NCI-H345 (cell line): ENCODE data around the gene P2RY2.

Experiments used
- DNase-seq: peaks from one replicate; lab custom pipeline; 2025; lab: John Stamatoyannopoulos, UW

P2RY2 gene

GRCh38 chr11:73205661-73206343 is 12.3 kb upstream of the P2RY2 start:
- DNase-seq = no peak

- DNase-seq = no peak
Observed at GRCh38 chr11:73206801-73207200, 11.3 kb upstream of the P2RY2 start.

- no peak for DNase-seq
Observed at GRCh38 chr11:73209892-73210291, 8.2 kb upstream of the P2RY2 start.

GRCh38 chr11:73210916-73211667 is 7.0 kb upstream of the P2RY2 start:
- no peak for DNase-seq

GRCh38 chr11:73213196-73214143 is 4.6 kb upstream of the P2RY2 start:
- no peak for DNase-seq

GRCh38 chr11:73215191-73216134 is 2.6 kb upstream of the P2RY2 start:
- no peak for DNase-seq

GRCh38 chr11:73216465-73216864 is 1.6 kb upstream of the P2RY2 start:
- DNase-seq = no peak

- DNase-seq = no peak
Observed at GRCh38 chr11:73217131-73217809, 811 bp upstream of the P2RY2 start.

- DNase-seq = no peak
Observed at GRCh38 chr11:73217810-73218105, 323 bp upstream of the P2RY2 start.

GRCh38 chr11:73218830-73219215 is 742 bp downstream of the P2RY2 start:
- DNase-seq = no peak

- DNase-seq = no peak
Observed at GRCh38 chr11:73219396-73220285, 1.6 kb downstream of the P2RY2 start.

- no peak for DNase-seq
Observed at GRCh38 chr11:73221451-73221850, 3.4 kb downstream of the P2RY2 start.

GRCh38 chr11:73221996-73222395 is 3.9 kb downstream of the P2RY2 start:
- DNase-seq = no peak

GRCh38 chr11:73223998-73224730 is 6.1 kb downstream of the P2RY2 start:
- DNase-seq = no peak

GRCh38 chr11:73225001-73225686 is 7.1 kb downstream of the P2RY2 start:
- no peak for DNase-seq

GRCh38 chr11:73225851-73226250 is 7.8 kb downstream of the P2RY2 start:
- no peak for DNase-seq

- DNase-seq = no peak
Observed at GRCh38 chr11:73226297-73227006, 8.4 kb downstream of the P2RY2 start.
